GM18505 (cell line): ENCODE data around the gene SLC15A4.

Experiments
- ATAC-seq: cut with Tn5 transposase; IDR thresholded peaks from one replicate; pipeline ENCODE4 v1.9.1; 2021; ENCODE audit not compliant: unreplicated experiment
- POLR2A ChIP-seq: IDR thresholded peaks from 4 replicates; pipeline ENCODE4 v1.6.1; 2011; ENCODE audit warnings: borderline replicate concordance; ENCODE audit not compliant: insufficient read depth, insufficient read length; ENCODE audit errors: extremely low read depth

Gene SLC15A4

GRCh38 chr12:128801879-128802391 is 21.8 kb downstream of the SLC15A4 start:
- peak; percentile 27 for TF ChIP-seq POLR2A
- ATAC-seq = no peak

GRCh38 chr12:128800606-128801005 is 23.2 kb downstream of the SLC15A4 start:
- no peak for TF ChIP-seq POLR2A
- no peak for ATAC-seq

- ATAC-seq = peak; percentile 23
- TF ChIP-seq POLR2A = peak; percentile 27
Measured at GRCh38 chr12:128798571-128799341, 25.0 kb downstream of the SLC15A4 start.

- peak; percentile 58 for ATAC-seq
- TF ChIP-seq POLR2A = peak; percentile 27
Measured at GRCh38 chr12:128797119-128798118, 26.3 kb downstream of the SLC15A4 start.

GRCh38 chr12:128796439-128797118 is 27.2 kb downstream of the SLC15A4 start:
- no peak for TF ChIP-seq POLR2A
- no peak for ATAC-seq

- TF ChIP-seq POLR2A = no peak
- no peak for ATAC-seq
Measured at GRCh38 chr12:128795530-128796361, 28.0 kb downstream of the SLC15A4 start.

GRCh38 chr12:128794661-128795529 is 28.9 kb downstream of the SLC15A4 start:
- peak; percentile 48 for TF ChIP-seq POLR2A
- peak; percentile 27 for ATAC-seq

- no peak for TF ChIP-seq POLR2A
- no peak for ATAC-seq
Measured at GRCh38 chr12:128793701-128794100, 30.1 kb downstream of the SLC15A4 start.

- ATAC-seq = no peak
- no peak for TF ChIP-seq POLR2A
Measured at GRCh38 chr12:128792881-128793280, 30.9 kb downstream of the SLC15A4 start.

- TF ChIP-seq POLR2A = no peak
- no peak for ATAC-seq
Measured at GRCh38 chr12:128792398-128792797, 31.4 kb downstream of the SLC15A4 start.

- peak; percentile 36 for TF ChIP-seq POLR2A
- no peak for ATAC-seq
Measured at GRCh38 chr12:128791395-128792322, 32.1 kb downstream of the SLC15A4 start.
